ENCODE measurements around the gene DHX58.

Gene DHX58

GRCh38 chr17:42120161-42120769 lies 7.8 kb upstream of the DHX58 start:
- Histone ChIP-seq H3K27me3 (ENCODE audit: control insufficient read depth in 1 of 2, insufficient read depth in 2 of 2, low read length in 2 of 2) (no peaks in the 10 kb centered on the region), H3K36me3 (ENCODE audit: control insufficient read depth in 1 of 2, insufficient read depth in 2 of 2, low read length in 2 of 2) (peaks cover 2 to 20% of the 10 kb centered on the region in 2 donors), H3K4me3 (ENCODE audit: low read depth in 1 of 2, low read length in 2 of 2) (peak overlapping the region; percentile 44 to 51), H3K27ac (ENCODE audit: low read depth, low read length) (no peak overlapping the region), H3K4me1 (ENCODE audit: control insufficient read depth in 1 of 2, insufficient read depth in 2 of 2, low read length in 2 of 2) (peaks cover 32 to 48% of the 10 kb centered on the region in 2 donors), H3K9me3 (ENCODE audit: control insufficient read depth in 1 of 2, low read length in 2 of 2) (no peaks in the 10 kb centered on the region), H3K9ac (ENCODE audit: low read depth in 1 of 2, low read length in 2 of 2) (no peak overlapping the region)

- peaks cover 0 to 20% of the 10 kb centered on the region in 2 donors for H3K36me3 ChIP-seq (ENCODE audit: control insufficient read depth in 1 of 2, insufficient read depth in 2 of 2, low read length in 2 of 2)
These were observed 6.8 kb upstream of the DHX58 start for GRCh38 chr17:42119301-42119700.

GRCh38 chr17:42118545-42118944 lies 6.0 kb upstream of the DHX58 start:
- peaks cover 32 to 48% of the 10 kb centered on the region in 2 donors for H3K4me1 ChIP-seq (ENCODE audit: control insufficient read depth in 1 of 2, insufficient read depth in 2 of 2, low read length in 2 of 2)
- H3K27ac ChIP-seq (ENCODE audit: low read depth, low read length), result no peak overlapping the region
- no peaks in the 10 kb centered on the region for H3K27me3 ChIP-seq (ENCODE audit: control insufficient read depth in 1 of 2, insufficient read depth in 2 of 2, low read length in 2 of 2)
- no peaks in the 10 kb centered on the region for H3K9me3 ChIP-seq (ENCODE audit: control insufficient read depth in 1 of 2, low read length in 2 of 2)
- no peak overlapping the region for H3K4me3 ChIP-seq (ENCODE audit: low read depth in 1 of 2, low read length in 2 of 2)
- H3K9ac ChIP-seq (ENCODE audit: low read depth in 1 of 2, low read length in 2 of 2), result no peak overlapping the region
- H3K36me3 ChIP-seq (ENCODE audit: control insufficient read depth in 1 of 2, insufficient read depth in 2 of 2, low read length in 2 of 2), result peaks cover 0 to 20% of the 10 kb centered on the region in 2 donors

More at GRCh38 chr17:42119301-42119700, 6.8 kb upstream of the DHX58 start:
- H3K27me3 ChIP-seq (ENCODE audit: control insufficient read depth in 1 of 2, insufficient read depth in 2 of 2, low read length in 2 of 2), result no peaks in the 10 kb centered on the region
- H3K27ac ChIP-seq (ENCODE audit: low read depth, low read length), result no peak overlapping the region
- no peak overlapping the region for H3K9ac ChIP-seq (ENCODE audit: low read depth in 1 of 2, low read length in 2 of 2)
- no peaks in the 10 kb centered on the region for H3K9me3 ChIP-seq (ENCODE audit: control insufficient read depth in 1 of 2, low read length in 2 of 2)
- H3K4me1 ChIP-seq (ENCODE audit: control insufficient read depth in 1 of 2, insufficient read depth in 2 of 2, low read length in 2 of 2), result peaks cover 32 to 48% of the 10 kb centered on the region in 2 donors
- H3K4me3 ChIP-seq (ENCODE audit: low read depth in 1 of 2, low read length in 2 of 2), result no peak overlapping the region

GRCh38 chr17:42118126-42118510 lies 5.6 kb upstream of the DHX58 start:
- no peak overlapping the region for H3K4me3 ChIP-seq (ENCODE audit: low read depth in 1 of 2, low read length in 2 of 2)
- H3K9ac ChIP-seq (ENCODE audit: low read depth in 1 of 2, low read length in 2 of 2), result no peak overlapping the region
- H3K27ac ChIP-seq (ENCODE audit: low read depth, low read length), result no peak overlapping the region
- peaks cover 35 to 50% of the 10 kb centered on the region in 2 donors for H3K4me1 ChIP-seq (ENCODE audit: control insufficient read depth in 1 of 2, insufficient read depth in 2 of 2, low read length in 2 of 2)
- H3K36me3 ChIP-seq (ENCODE audit: control insufficient read depth in 1 of 2, insufficient read depth in 2 of 2, low read length in 2 of 2), result peaks cover 0 to 20% of the 10 kb centered on the region in 2 donors
- H3K27me3 ChIP-seq (ENCODE audit: control insufficient read depth in 1 of 2, insufficient read depth in 2 of 2, low read length in 2 of 2), result no peaks in the 10 kb centered on the region
- no peaks in the 10 kb centered on the region for H3K9me3 ChIP-seq (ENCODE audit: control insufficient read depth in 1 of 2, low read length in 2 of 2)

DNA sequence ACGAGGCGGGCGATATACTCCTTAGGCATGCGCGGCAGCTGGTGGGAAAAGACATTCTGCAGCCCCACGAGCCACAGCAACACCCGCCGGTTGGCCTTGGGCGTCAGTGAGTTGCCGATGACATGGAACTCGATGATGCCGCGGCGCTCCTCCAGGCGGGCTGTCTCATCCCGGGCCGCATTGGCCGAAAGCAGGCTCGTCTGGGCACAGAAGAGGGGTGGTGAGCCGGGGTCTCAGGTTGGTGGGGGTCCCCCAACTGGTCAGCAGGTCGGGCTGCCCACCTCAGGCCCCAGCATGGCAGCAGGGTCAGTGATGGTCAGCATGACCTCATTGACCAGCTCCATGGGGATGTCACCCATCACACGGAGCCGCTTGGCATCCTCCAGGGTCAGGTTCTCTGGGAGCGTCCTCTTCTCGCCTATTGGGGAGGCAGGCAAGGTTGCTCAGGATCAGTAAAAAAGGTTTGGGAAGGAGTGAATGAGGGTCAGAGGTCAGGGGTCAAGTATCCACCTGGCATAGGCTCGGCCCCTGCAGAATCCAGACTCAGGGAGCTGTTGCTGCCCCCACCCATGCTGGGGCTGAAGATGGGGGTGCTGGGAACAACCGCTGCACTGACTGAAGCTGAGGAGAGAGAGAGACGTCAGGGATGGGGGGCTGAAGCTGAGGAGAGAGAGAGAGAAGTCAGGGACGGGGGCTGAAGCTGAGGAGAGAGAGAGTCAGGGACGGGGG lies 5.0 kb upstream of the DHX58 start:
- H3K4me1 ChIP-seq (ENCODE audit: control insufficient read depth in 1 of 2, insufficient read depth in 2 of 2, low read length in 2 of 2), result peaks cover 36 to 51% of the 10 kb centered on the region in 2 donors
- no peaks in the 10 kb centered on the region for H3K9me3 ChIP-seq (ENCODE audit: control insufficient read depth in 1 of 2, low read length in 2 of 2)
- H3K27ac ChIP-seq (ENCODE audit: low read depth, low read length), result no peak overlapping the region
- H3K36me3 ChIP-seq (ENCODE audit: control insufficient read depth in 1 of 2, insufficient read depth in 2 of 2, low read length in 2 of 2), result peaks cover 0 to 20% of the 10 kb centered on the region in 2 donors
- H3K9ac ChIP-seq (ENCODE audit: low read depth in 1 of 2, low read length in 2 of 2), result no peak overlapping the region
- no peaks in the 10 kb centered on the region for H3K27me3 ChIP-seq (ENCODE audit: control insufficient read depth in 1 of 2, insufficient read depth in 2 of 2, low read length in 2 of 2)
- H3K4me3 ChIP-seq (ENCODE audit: low read depth in 1 of 2, low read length in 2 of 2), result no peak overlapping the region

DNA sequence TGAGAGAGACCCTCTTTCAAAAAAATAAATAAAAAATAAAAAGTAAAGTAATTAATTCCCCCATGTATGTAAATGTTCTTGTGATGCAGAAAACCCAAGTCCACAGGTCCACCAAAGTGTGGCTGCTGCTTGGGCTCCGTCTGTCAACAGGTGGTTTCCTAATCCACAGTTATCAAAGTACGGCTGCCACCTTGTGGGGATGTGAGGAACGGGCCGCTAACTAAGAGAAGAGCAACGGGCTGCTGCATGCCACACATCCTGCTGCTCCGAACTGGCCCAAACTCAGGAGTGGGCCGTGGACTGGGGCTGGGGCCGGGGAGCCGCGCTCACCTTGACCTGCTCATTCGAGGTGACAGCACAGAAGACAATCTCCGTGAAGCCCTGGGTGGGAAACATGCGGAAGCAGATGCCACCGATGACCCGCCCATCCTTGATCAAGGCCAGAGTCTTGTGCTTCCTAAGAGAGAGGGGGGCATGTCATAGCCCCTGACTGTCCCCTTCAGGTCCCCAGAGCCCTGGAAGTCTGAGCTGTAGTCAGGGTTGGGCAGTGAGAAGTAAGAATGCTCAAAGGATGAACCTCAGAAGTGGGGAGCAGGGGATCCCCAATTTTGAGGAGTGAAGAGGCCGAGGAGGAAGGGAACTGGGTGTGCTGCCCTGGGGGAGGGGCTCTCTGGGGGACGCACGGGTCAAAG lies 4.3 kb upstream of the DHX58 start:
- Histone ChIP-seq H3K27ac (ENCODE audit: low read depth, low read length) (no peak overlapping the region), H3K27me3 (ENCODE audit: control insufficient read depth in 1 of 2, insufficient read depth in 2 of 2, low read length in 2 of 2) (no peaks in the 10 kb centered on the region), H3K4me1 (ENCODE audit: control insufficient read depth in 1 of 2, insufficient read depth in 2 of 2, low read length in 2 of 2) (peaks cover 34 to 49% of the 10 kb centered on the region in 2 donors), H3K9me3 (ENCODE audit: control insufficient read depth in 1 of 2, low read length in 2 of 2) (no peaks in the 10 kb centered on the region), H3K9ac (ENCODE audit: low read depth in 1 of 2, low read length in 2 of 2) (no peak overlapping the region), H3K36me3 (ENCODE audit: control insufficient read depth in 1 of 2, insufficient read depth in 2 of 2, low read length in 2 of 2) (peaks cover 0 to 20% of the 10 kb centered on the region in 2 donors), H3K4me3 (ENCODE audit: low read depth in 1 of 2, low read length in 2 of 2) (no peak overlapping the region)

DNA sequence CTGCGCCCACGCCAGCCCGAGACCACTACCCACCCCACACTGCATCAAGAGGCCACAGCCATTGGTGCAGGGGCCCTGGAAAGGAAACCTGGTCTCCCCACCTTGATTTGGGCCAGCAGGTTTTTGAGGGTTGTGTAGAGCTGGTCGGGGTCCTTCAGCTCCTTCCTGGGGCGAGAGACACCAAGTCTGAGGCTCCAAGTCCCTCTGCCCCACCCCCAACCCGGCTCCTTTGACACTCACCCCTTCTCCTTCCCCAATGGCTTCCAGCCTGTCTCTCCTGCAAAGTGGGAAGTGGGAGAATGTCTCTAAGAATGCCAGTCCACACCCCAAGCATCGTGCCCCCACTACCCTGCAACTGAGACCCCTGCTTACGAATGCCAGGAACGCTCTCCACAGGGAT lies 1.6 kb upstream of the DHX58 start:
- Histone ChIP-seq H3K27me3 (ENCODE audit: control insufficient read depth in 1 of 2, insufficient read depth in 2 of 2, low read length in 2 of 2) (no peaks in the 10 kb centered on the region), H3K9me3 (ENCODE audit: control insufficient read depth in 1 of 2, low read length in 2 of 2) (no peaks in the 10 kb centered on the region), H3K36me3 (ENCODE audit: control insufficient read depth in 1 of 2, insufficient read depth in 2 of 2, low read length in 2 of 2) (peaks cover 0 to 29% of the 10 kb centered on the region in 2 donors), H3K4me1 (ENCODE audit: control insufficient read depth in 1 of 2, insufficient read depth in 2 of 2, low read length in 2 of 2) (peaks cover 22 to 39% of the 10 kb centered on the region in 2 donors), H3K9ac (ENCODE audit: low read depth in 1 of 2, low read length in 2 of 2) (no peak overlapping the region), H3K27ac (ENCODE audit: low read depth, low read length) (no peak overlapping the region), H3K4me3 (ENCODE audit: low read depth in 1 of 2, low read length in 2 of 2) (no peak overlapping the region)

DNA sequence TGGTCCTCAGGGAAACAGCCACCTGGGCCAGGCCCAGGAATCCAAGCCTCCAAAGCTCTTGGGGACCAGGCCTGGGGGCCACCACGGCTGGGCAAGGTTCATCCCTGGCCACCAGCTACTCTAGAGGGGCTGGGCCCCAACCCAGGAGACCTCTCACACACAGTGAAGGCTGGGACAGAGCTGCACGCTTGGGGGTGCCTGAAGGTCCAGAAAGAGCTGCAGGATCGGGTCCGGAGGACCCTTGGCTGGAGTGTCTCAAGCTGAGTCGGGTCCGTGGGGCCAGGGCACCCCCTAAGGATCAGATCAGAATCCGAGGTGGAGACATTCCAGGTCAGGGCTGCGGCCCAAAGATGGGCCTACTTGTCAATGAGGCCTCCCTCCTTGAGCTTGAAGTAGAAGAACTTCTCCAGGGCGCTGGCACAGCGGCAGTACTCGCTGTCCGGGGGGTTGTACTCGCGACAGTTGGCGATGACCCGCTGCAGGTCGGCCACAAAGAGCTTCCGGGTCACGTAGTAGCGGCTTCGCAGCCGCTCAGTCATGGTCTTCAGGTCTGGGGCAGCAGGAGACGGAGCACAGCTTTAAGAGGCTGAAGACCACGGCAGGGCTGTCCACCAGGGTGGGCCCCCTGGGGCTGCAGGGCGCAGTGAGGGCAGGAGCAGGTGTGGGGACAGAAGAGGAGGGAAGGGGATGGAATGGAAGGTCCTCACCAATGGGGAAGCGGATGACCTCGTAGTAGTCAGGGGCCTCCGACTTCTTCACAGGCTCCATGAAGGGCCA lies 967 bp upstream of the DHX58 start:
- peak overlapping the region; percentile 76 to 89 for H3K9ac ChIP-seq (ENCODE audit: low read depth in 1 of 2, low read length in 2 of 2)
- H3K27me3 ChIP-seq (ENCODE audit: control insufficient read depth in 1 of 2, insufficient read depth in 2 of 2, low read length in 2 of 2), result no peaks in the 10 kb centered on the region
- no peaks in the 10 kb centered on the region for H3K9me3 ChIP-seq (ENCODE audit: control insufficient read depth in 1 of 2, low read length in 2 of 2)
- peaks cover 20 to 34% of the 10 kb centered on the region in 2 donors for H3K4me1 ChIP-seq (ENCODE audit: control insufficient read depth in 1 of 2, insufficient read depth in 2 of 2, low read length in 2 of 2)
- H3K27ac ChIP-seq (ENCODE audit: low read depth, low read length), result no peak overlapping the region
- peaks cover 3 to 29% of the 10 kb centered on the region in 2 donors for H3K36me3 ChIP-seq (ENCODE audit: control insufficient read depth in 1 of 2, insufficient read depth in 2 of 2, low read length in 2 of 2)
- no peak overlapping the region for H3K4me3 ChIP-seq (ENCODE audit: low read depth in 1 of 2, low read length in 2 of 2)

GRCh38 chr17:42111871-42112551 lies 503 bp downstream of the DHX58 start:
- H3K4me1 ChIP-seq (ENCODE audit: control insufficient read depth in 1 of 2, insufficient read depth in 2 of 2, low read length in 2 of 2), result peaks cover 24 to 34% of the 10 kb centered on the region in 2 donors

More at GRCh38 chr17:42111871-42112551, 503 bp downstream of the DHX58 start:
- H3K4me3 ChIP-seq (ENCODE audit: low read depth in 1 of 2, low read length in 2 of 2), result peak overlapping the region; percentile 65 to 77
- peak overlapping the region; percentile 76 for H3K27ac ChIP-seq (ENCODE audit: low read depth, low read length)
- H3K36me3 ChIP-seq (ENCODE audit: control insufficient read depth in 1 of 2, insufficient read depth in 2 of 2, low read length in 2 of 2), result peaks cover 3 to 21% of the 10 kb centered on the region in 2 donors
- H3K27me3 ChIP-seq (ENCODE audit: control insufficient read depth in 1 of 2, insufficient read depth in 2 of 2, low read length in 2 of 2), result no peaks in the 10 kb centered on the region
- H3K9me3 ChIP-seq (ENCODE audit: control insufficient read depth in 1 of 2, low read length in 2 of 2), result no peaks in the 10 kb centered on the region
- peak overlapping the region; percentile 76 to 89 for H3K9ac ChIP-seq (ENCODE audit: low read depth in 1 of 2, low read length in 2 of 2)
